Loucy (cell line): ENCODE data around the gene PTPRN2.

ENCODE experiments used
- CTCF ChIP-seq: fragments of 200-600 bp; sonication (generic); conservative IDR thresholded peaks from 2 replicates; pipeline ENCODE4 v1.5.1; 2014; ENCODE audit warnings: mild to moderate bottlenecking, antibody characterized with exemption, low read length
- EZH2phosphoT487 ChIP-seq: fragments of 200-600 bp; IDR thresholded peaks from 2 replicates; pipeline ENCODE4 v1.6.1; 2018; ENCODE audit warnings: antibody characterized with exemption, mild to moderate bottlenecking, moderate library complexity, borderline replicate concordance

DNA sequence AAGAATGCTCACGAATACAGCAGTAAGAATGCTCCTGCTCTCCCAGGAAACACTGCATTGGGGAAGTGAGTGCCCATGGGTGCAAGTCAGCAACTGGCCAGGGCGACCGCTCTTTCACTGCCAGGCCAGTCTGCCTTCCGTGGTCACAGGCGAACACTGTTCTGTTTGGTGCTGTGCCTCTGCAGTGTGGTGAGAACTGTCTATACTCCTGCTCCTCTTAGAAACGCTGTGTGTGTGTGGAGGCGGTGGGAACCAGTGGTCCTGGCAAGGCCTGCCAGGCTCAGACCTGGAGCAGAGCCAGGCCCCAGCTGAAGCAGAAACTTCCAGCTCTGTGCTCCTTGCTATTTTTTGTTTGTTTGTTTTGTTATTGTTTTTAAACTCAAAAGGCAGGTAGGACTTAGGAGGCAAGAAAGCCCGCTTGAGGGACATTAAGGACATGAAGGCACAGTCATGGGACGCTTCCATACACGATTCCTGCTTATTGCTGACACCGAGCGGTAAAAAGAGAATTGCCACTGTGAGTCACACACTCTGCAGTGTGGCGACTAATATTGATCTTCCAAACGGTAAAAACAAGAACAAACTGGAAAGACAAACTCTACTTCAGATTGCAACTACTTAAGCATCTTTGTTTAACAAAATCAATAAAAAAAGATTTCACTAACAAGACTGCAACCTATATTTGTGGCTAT, 820.0 kb downstream of the PTPRN2 start:
- no peak for TF ChIP-seq CTCF
- no peak for TF ChIP-seq EZH2phosphoT487
